NCI-H2029 treated with DMSO at 0.1 percent for 48 hours (cell line): ENCODE data around the gene DHRS13.
"Not testable (repeated sequence)": the region's sequence is repeated elsewhere in the genome, so short reads cannot be mapped to it uniquely, and the experiment has no call there.

Source experiments
- DNase-seq: peaks from one replicate; lab custom pipeline; 2025; lab: John Stamatoyannopoulos, UW

Gene DHRS13

GRCh38 chr17:28901866-28902818 lies 737 bp downstream of the DHRS13 start:
- DNase-seq = no peak

- no peak for DNase-seq
These were observed 1.7 kb downstream of the DHRS13 start for GRCh38 chr17:28900986-28901726.

- DNase-seq = no peak
These were observed 3.6 kb downstream of the DHRS13 start for GRCh38 chr17:28899212-28899815.

- DNase-seq = no peak
These were observed 4.3 kb downstream of the DHRS13 start for GRCh38 chr17:28898527-28898955.

- DNase-seq = no peak
These were observed 4.9 kb downstream of the DHRS13 start for GRCh38 chr17:28897769-28898526.

GRCh38 chr17:28896884-28897768 lies 5.8 kb downstream of the DHRS13 start, which contains the start of gene FLOT2:
TSS of gene FLOT2 (minus strand) at chr17:28897733. CDS start at chr17:28897574, 159 bp downstream.
- DNase-seq = no peak

GRCh38 chr17:28896491-28896883 lies 6.4 kb downstream of the DHRS13 start:
- no peak for DNase-seq

GRCh38 chr17:28895794-28896447 lies 7.0 kb downstream of the DHRS13 start:
- DNase-seq = no peak

GRCh38 chr17:28893248-28894183 lies 9.4 kb downstream of the DHRS13 start:
- DNase-seq = not testable (repeated sequence)

GRCh38 chr17:28892024-28892423 lies 10.9 kb downstream of the DHRS13 start:
- no peak for DNase-seq

- no peak for DNase-seq
These were observed 11.7 kb downstream of the DHRS13 start for GRCh38 chr17:28891201-28891600.

- no peak for DNase-seq
These were observed 12.9 kb downstream of the DHRS13 start for GRCh38 chr17:28889996-28890395.

GRCh38 chr17:28888832-28889231 lies 14.0 kb downstream of the DHRS13 start:
- DNase-seq = no peak

GRCh38 chr17:28887871-28888471 lies 14.9 kb downstream of the DHRS13 start:
- no peak for DNase-seq

GRCh38 chr17:28885951-28886350 lies 16.9 kb downstream of the DHRS13 start:
- DNase-seq = no peak

- DNase-seq = no peak
These were observed 17.5 kb downstream of the DHRS13 start for GRCh38 chr17:28885363-28885762.

GRCh38 chr17:28883967-28884702 lies 18.7 kb downstream of the DHRS13 start:
- DNase-seq = no peak
